Neural cell (in vitro differentiated cells): ENCODE measurements around the gene ISG15. TPM values are rescaled to one million over a fixed set of nuclear protein-coding genes. Genes with fewer than 3 reads are reported as not detected.

Experiments used
- H2AFZ ChIP-seq: fragments of 200-600, 300-800 bp; sonication (generic), shearing (Covaris generic); 2 replicates; pipeline ENCODE4 v1.6.0; 2014; ENCODE audit warnings: low read depth, mild to moderate bottlenecking, antibody characterized with exemption, low read length, moderate library complexity
- H3F3A ChIP-seq: fragments of 200-600 bp; shearing (Covaris generic); 2 replicates; pipeline ENCODE4 v1.6.1; 2016; ENCODE audit warnings: mild to moderate bottlenecking, moderate library complexity, mixed read lengths, antibody characterized with exemption, low read length; ENCODE audit not compliant: insufficient read depth, poor library complexity, severe bottlenecking
- H3K27ac ChIP-seq: fragments of 200-600, 300-800 bp; sonication (generic), shearing (Covaris generic); 2 replicates; pipeline ENCODE4 v1.5.1; 2014; ENCODE audit warnings: mild to moderate bottlenecking, low read length, moderate library complexity
- H3K27me3 ChIP-seq: fragments of 300-800, 200-600 bp; sonication (generic), shearing (Covaris generic); 2 replicates; pipeline ENCODE4 v1.6.0; 2014; ENCODE audit warnings: mild to moderate bottlenecking, low read depth, low read length, moderate library complexity; ENCODE audit not compliant: insufficient read depth
- H3K36me3 ChIP-seq: fragments of 300-800, 200-600 bp; sonication (generic), shearing (Covaris generic); 2 replicates; pipeline ENCODE4 v1.5.1; 2014; ENCODE audit warnings: mild to moderate bottlenecking, antibody characterized with exemption, low read length, moderate library complexity; ENCODE audit not compliant: insufficient read depth
- H3K4me2 ChIP-seq: fragments of 300-800, 200-600 bp; sonication (generic), shearing (Covaris generic); 2 replicates; pipeline ENCODE4 v1.6.0; 2014; ENCODE audit warnings: mild to moderate bottlenecking, low read length
- H3K4me3 ChIP-seq: fragments of 300-800, 200-600 bp; sonication (generic), shearing (Covaris generic); 2 replicates; pipeline ENCODE4 v1.5.1; 2014; ENCODE audit warnings: mild to moderate bottlenecking, low read length, moderate library complexity
- H3K79me2 ChIP-seq: fragments of 200-600 bp; shearing (Covaris generic); replicated peaks from 2 replicates; pipeline ENCODE4 v1.6.0; 2014; ENCODE audit warnings: mild to moderate bottlenecking, low read length, moderate library complexity; ENCODE audit not compliant: insufficient read depth
- H3K9ac ChIP-seq: fragments of 300-800, 200-600 bp; sonication (generic), shearing (Covaris generic); 2 replicates; pipeline ENCODE4 v1.6.1; 2016; ENCODE audit warnings: mild to moderate bottlenecking, low read length, mixed read lengths
- H3K9me2 ChIP-seq: fragments of 200-600 bp; shearing (Covaris generic); 2 replicates; pipeline ENCODE4 v1.6.1; 2016; ENCODE audit warnings: mild to moderate bottlenecking, low read length, mixed read lengths; ENCODE audit not compliant: insufficient read depth
- H3K9me3 ChIP-seq: fragments of 200-600, 300-800 bp; sonication (generic), shearing (Covaris generic); 2 replicates; pipeline ENCODE4 v1.6.1; 2016; ENCODE audit warnings: mild to moderate bottlenecking, mixed run types, low read length, moderate library complexity, mixed read lengths
- H4K20me1 ChIP-seq: fragments of 200-600 bp; shearing (Covaris generic); 2 replicates; pipeline ENCODE4 v1.6.1; 2016; ENCODE audit warnings: mild to moderate bottlenecking, mixed run types; ENCODE audit not compliant: insufficient read depth
- EP300 ChIP-seq: fragments of 450-650 bp; conservative IDR thresholded peaks from 2 replicates; pipeline ENCODE4 v1.6.1; 2014; ENCODE audit warnings: antibody characterized with exemption, mild to moderate bottlenecking, moderate library complexity; ENCODE audit not compliant: poor library complexity, severe bottlenecking
- EZH2 ChIP-seq: fragments of 200-600, 300-800 bp; shearing (Covaris generic), sonication (generic); IDR thresholded peaks from 2 replicates; pipeline ENCODE4 v1.6.1; 2014; ENCODE audit warnings: antibody characterized with exemption, low read length, borderline replicate concordance, mild to moderate bottlenecking; ENCODE audit not compliant: insufficient read depth, poor library complexity, severe bottlenecking
- MXI1 ChIP-seq: fragments of 450-650 bp; conservative IDR thresholded peaks from 2 replicates; pipeline ENCODE4 v1.6.1; 2014; ENCODE audit warnings: antibody characterized with exemption, mild to moderate bottlenecking; ENCODE audit not compliant: poor library complexity, severe bottlenecking
- POLR2AphosphoS5 ChIP-seq: IDR thresholded peaks from 2 replicates; pipeline ENCODE4 v1.6.1; 2012
- RAD21 ChIP-seq: fragments of 450-650 bp; conservative IDR thresholded peaks from 2 replicates; pipeline ENCODE4 v1.6.1; 2014; ENCODE audit warnings: antibody characterized with exemption, mild to moderate bottlenecking, moderate library complexity
- SMC3 ChIP-seq: fragments of 450-650 bp; conservative IDR thresholded peaks from 2 replicates; pipeline ENCODE4 v1.6.1; 2014; ENCODE audit warnings: antibody characterized with exemption, mild to moderate bottlenecking, moderate library complexity; ENCODE audit not compliant: poor library complexity
- TAF1 ChIP-seq: IDR thresholded peaks from 2 replicates; pipeline ENCODE4 v1.6.1; 2012; ENCODE audit warnings: low read depth
- polyA plus RNA-seq: library from polyadenylated mRNA; depleted of rRNA; stranded (reverse); fragments of >200 nt; gene quantifications from 2 replicates; pipeline ENCODE4 v1.2.3, GENCODE V29; 2014
- TF ChIP-seq, protein P1 (sequence below): IDR thresholded peaks from 2 replicates; pipeline ENCODE4 v1.6.1; 2012; ENCODE audit warnings: borderline replicate concordance
- TF ChIP-seq, protein P2 (sequence below): fragments of 450-650 bp; IDR thresholded peaks from 2 replicates; pipeline ENCODE4 v1.5.1; 2014; ENCODE audit warnings: antibody characterized with exemption, mild to moderate bottlenecking, moderate library complexity; ENCODE audit not compliant: poor library complexity, severe bottlenecking

The ISG15 gene
- polyA plus RNA-seq, 1 donor from 2014 or later, result 8.0 TPM

DNA sequence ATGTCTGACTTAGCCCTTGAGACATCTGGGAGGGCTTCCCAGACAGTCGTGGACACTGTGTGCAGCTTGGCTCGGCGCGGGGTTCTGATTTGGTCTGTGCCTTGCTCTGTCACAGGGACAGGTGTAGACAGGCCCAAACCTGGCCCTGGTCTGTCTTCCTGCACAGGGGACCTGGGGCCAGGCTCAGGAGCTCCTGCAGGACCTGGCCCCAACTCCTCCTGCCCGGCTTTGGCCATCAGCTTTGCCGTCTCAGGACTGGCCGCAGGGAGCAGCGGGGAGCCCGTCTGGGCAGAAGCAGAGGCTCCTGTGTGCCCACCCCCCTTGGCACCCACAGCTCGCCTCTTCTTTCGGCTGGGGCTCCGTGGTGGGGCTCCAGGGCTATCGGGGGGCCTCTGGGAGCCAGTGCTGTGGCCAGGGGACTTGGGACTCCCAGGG, 33.1 kb upstream of the ISG15 start:
- Histone ChIP-seq H3K36me3 (no peaks in the 10 kb centered on the region), H3K4me3 (no peak overlapping the region), H3K79me2 (no peaks in the 10 kb centered on the region), H3K9me3 (no peaks in the 10 kb centered on the region), H3K27ac (no peak overlapping the region), H3K9me2 (no peaks in the 10 kb centered on the region), H4K20me1 (no peaks in the 10 kb centered on the region), H3F3A (no peaks in the 10 kb centered on the region), H3K4me2 (no peak overlapping the region), H3K9ac (no peak overlapping the region), H2AFZ (no peak overlapping the region), H3K27me3 (no peaks in the 10 kb centered on the region)
- TF ChIP-seq SMC3 (no peak), EP300 (no peak), POLR2AphosphoS5 (no peak), TAF1 (no peak), MXI1 (no peak), EZH2 (no peak)
- TF ChIP-seq, protein P1, sequence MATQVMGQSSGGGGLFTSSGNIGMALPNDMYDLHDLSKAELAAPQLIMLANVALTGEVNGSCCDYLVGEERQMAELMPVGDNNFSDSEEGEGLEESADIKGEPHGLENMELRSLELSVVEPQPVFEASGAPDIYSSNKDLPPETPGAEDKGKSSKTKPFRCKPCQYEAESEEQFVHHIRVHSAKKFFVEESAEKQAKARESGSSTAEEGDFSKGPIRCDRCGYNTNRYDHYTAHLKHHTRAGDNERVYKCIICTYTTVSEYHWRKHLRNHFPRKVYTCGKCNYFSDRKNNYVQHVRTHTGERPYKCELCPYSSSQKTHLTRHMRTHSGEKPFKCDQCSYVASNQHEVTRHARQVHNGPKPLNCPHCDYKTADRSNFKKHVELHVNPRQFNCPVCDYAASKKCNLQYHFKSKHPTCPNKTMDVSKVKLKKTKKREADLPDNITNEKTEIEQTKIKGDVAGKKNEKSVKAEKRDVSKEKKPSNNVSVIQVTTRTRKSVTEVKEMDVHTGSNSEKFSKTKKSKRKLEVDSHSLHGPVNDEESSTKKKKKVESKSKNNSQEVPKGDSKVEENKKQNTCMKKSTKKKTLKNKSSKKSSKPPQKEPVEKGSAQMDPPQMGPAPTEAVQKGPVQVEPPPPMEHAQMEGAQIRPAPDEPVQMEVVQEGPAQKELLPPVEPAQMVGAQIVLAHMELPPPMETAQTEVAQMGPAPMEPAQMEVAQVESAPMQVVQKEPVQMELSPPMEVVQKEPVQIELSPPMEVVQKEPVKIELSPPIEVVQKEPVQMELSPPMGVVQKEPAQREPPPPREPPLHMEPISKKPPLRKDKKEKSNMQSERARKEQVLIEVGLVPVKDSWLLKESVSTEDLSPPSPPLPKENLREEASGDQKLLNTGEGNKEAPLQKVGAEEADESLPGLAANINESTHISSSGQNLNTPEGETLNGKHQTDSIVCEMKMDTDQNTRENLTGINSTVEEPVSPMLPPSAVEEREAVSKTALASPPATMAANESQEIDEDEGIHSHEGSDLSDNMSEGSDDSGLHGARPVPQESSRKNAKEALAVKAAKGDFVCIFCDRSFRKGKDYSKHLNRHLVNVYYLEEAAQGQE, result no peak

DNA sequence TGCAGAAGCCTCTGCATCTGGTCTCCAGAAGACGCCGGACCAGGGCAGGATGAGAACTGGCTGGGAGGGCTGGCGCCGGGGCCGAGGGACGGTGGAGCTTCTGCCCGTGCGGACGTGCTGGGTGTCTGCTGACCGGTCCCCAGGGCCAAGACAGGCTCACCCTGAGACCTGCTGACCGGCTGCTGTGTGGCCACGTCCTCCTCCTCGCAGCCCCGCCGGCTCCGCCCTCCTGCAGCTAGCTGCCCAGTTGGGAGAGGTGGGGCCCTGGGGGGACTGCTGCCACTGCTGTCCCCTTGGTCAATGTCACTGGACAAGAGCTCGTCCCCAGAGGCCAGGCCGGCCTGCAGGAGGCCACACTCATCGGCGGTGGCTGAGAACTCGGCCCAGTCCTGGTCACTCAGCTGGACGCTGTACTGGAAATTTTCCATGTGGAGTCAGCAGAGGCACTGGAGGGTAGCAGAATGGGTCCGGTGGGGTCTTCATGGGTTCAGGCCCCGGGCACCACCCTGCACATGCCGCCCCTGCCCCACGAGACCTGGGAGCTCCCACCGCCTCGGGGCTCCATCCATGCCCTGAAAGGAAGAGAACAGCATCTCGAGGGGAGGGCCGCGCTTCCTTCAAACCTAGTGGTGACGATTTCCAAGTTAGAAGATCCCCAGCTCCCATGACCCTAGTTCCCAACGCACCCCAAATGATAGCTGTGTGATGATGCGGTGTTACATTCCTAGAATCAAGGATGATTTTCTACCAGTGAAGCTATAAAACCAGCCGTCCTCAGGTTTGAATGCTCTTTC, 32.5 kb upstream of the ISG15 start:
- H3K27me3 ChIP-seq, result no peaks in the 10 kb centered on the region
- TF ChIP-seq POLR2AphosphoS5 (no peak), EZH2 (no peak), MXI1 (no peak), SMC3 (no peak), EP300 (no peak), TAF1 (no peak), RAD21 (no peak)
- TF ChIP-seq, protein P2, sequence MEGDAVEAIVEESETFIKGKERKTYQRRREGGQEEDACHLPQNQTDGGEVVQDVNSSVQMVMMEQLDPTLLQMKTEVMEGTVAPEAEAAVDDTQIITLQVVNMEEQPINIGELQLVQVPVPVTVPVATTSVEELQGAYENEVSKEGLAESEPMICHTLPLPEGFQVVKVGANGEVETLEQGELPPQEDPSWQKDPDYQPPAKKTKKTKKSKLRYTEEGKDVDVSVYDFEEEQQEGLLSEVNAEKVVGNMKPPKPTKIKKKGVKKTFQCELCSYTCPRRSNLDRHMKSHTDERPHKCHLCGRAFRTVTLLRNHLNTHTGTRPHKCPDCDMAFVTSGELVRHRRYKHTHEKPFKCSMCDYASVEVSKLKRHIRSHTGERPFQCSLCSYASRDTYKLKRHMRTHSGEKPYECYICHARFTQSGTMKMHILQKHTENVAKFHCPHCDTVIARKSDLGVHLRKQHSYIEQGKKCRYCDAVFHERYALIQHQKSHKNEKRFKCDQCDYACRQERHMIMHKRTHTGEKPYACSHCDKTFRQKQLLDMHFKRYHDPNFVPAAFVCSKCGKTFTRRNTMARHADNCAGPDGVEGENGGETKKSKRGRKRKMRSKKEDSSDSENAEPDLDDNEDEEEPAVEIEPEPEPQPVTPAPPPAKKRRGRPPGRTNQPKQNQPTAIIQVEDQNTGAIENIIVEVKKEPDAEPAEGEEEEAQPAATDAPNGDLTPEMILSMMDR, result no peak
- TF ChIP-seq, protein P1, result no peak
- H3K4me3 ChIP-seq, result no peak overlapping the region
- H3K4me2 ChIP-seq, result no peak overlapping the region
- no peaks in the 10 kb centered on the region for H3K79me2 ChIP-seq
- H2AFZ ChIP-seq, result no peak overlapping the region
- no peaks in the 10 kb centered on the region for H3K9me3 ChIP-seq
- H3K36me3 ChIP-seq, result no peaks in the 10 kb centered on the region
- no peaks in the 10 kb centered on the region for H3F3A ChIP-seq
- H3K9me2 ChIP-seq, result no peaks in the 10 kb centered on the region
- H4K20me1 ChIP-seq, result no peaks in the 10 kb centered on the region
- no peak overlapping the region for H3K27ac ChIP-seq
- no peak overlapping the region for H3K9ac ChIP-seq
